Ishikawa (cell line): ENCODE results near the gene IMMP2L.

Source experiments
- CEBPB ChIP-seq: IDR thresholded peaks from 2 replicates; pipeline ENCODE4 v1.6.1; 2012
- EP300 ChIP-seq: IDR thresholded peaks from 2 replicates; pipeline ENCODE4 v1.6.1; 2012; ENCODE audit warnings: borderline replicate concordance
- FOXM1 ChIP-seq: IDR thresholded peaks from 2 replicates; pipeline ENCODE4 v1.6.1; 2012; ENCODE audit warnings: low read depth, borderline replicate concordance
- MAX ChIP-seq: IDR thresholded peaks from 2 replicates; pipeline ENCODE4 v1.6.1; 2012
- NFIC ChIP-seq: IDR thresholded peaks from 2 replicates; pipeline ENCODE4 v1.6.1; 2012
- RAD21 ChIP-seq: IDR thresholded peaks from 2 replicates; pipeline ENCODE4 v1.6.1; 2012; ENCODE audit warnings: low read depth
- REST ChIP-seq: IDR thresholded peaks from 2 replicates; pipeline ENCODE4 v1.6.1; 2012; ENCODE audit warnings: low read depth, mild to moderate bottlenecking
- USF1 ChIP-seq: IDR thresholded peaks from 2 replicates; pipeline ENCODE4 v1.6.1; 2012
- YY1 ChIP-seq: IDR thresholded peaks from 2 replicates; pipeline ENCODE4 v1.6.1; 2012; ENCODE audit warnings: low read depth

GRCh38 chr7:111374027-111374426 lies 188.3 kb downstream of the IMMP2L start:
- TF ChIP-seq CEBPB (no peak), FOXM1 (no peak), REST (no peak), NFIC (no peak), RAD21 (no peak), MAX (no peak), USF1 (no peak), EP300 (no peak), YY1 (no peak)
